GM18519 (cell line): ENCODE measurements around the gene RTN4RL2.
"Not testable (repeated sequence)": the region's sequence is repeated elsewhere in the genome, so short reads cannot be mapped to it uniquely, and the experiment has no call there.

Experiments
- ATAC-seq: cut with Tn5 transposase; IDR thresholded peaks from one replicate; pipeline ENCODE4 v1.9.1; 2021; ENCODE audit warnings: mild to moderate bottlenecking, moderate library complexity; ENCODE audit not compliant: unreplicated experiment, low FRiP score

The RTN4RL2 gene

GRCh38 chr11:57432149-57432561 lies 28.2 kb upstream of the RTN4RL2 start:
- ATAC-seq, result no peak

- ATAC-seq, result no peak
Observed at GRCh38 chr11:57432714-57433163, 27.6 kb upstream of the RTN4RL2 start.

GRCh38 chr11:57434640-57435546 lies 25.4 kb upstream of the RTN4RL2 start:
- ATAC-seq, result no peak

GRCh38 chr11:57436031-57436430 lies 24.3 kb upstream of the RTN4RL2 start:
- ATAC-seq, result no peak

- no peak for ATAC-seq
Observed at GRCh38 chr11:57438345-57439285, 21.7 kb upstream of the RTN4RL2 start.

- ATAC-seq, result no peak
Observed at GRCh38 chr11:57439786-57440185, 20.5 kb upstream of the RTN4RL2 start.

- ATAC-seq, result no peak
Observed at GRCh38 chr11:57440744-57441414, 19.4 kb upstream of the RTN4RL2 start.

- no peak for ATAC-seq
Observed at GRCh38 chr11:57444362-57445121, 15.8 kb upstream of the RTN4RL2 start.

GRCh38 chr11:57445122-57445394 lies 15.3 kb upstream of the RTN4RL2 start:
- ATAC-seq, result not testable (repeated sequence)

- no peak for ATAC-seq
Observed at GRCh38 chr11:57446055-57446454, 14.3 kb upstream of the RTN4RL2 start.

GRCh38 chr11:57453543-57454177 lies 6.7 kb upstream of the RTN4RL2 start:
- ATAC-seq, result no peak

GRCh38 chr11:57456960-57457642 lies 3.2 kb upstream of the RTN4RL2 start:
- ATAC-seq, result peak; percentile 43

- peak; percentile 12 for ATAC-seq
Observed at GRCh38 chr11:57457643-57458023, 2.7 kb upstream of the RTN4RL2 start.

- ATAC-seq, result no peak
Observed at GRCh38 chr11:57458060-57458409, 2.3 kb upstream of the RTN4RL2 start.

- no peak for ATAC-seq
Observed at GRCh38 chr11:57458410-57459163, 1.7 kb upstream of the RTN4RL2 start.

GRCh38 chr11:57459164-57460021 lies 935 bp upstream of the RTN4RL2 start:
- no peak for ATAC-seq
